ENCODE measurements around the gene IMPDH1. TPM values are rescaled to one million over a fixed set of nuclear protein-coding genes. Genes with fewer than 3 reads are reported as not detected.

IMPDH1 gene
- total and polyA plus RNA-seq, 9 of the 15 experiments (the other 6 are each of a cell fraction or from before 2014, with no cell fraction given): 0.80 to 118 (median 64.3) TPM

DNA sequence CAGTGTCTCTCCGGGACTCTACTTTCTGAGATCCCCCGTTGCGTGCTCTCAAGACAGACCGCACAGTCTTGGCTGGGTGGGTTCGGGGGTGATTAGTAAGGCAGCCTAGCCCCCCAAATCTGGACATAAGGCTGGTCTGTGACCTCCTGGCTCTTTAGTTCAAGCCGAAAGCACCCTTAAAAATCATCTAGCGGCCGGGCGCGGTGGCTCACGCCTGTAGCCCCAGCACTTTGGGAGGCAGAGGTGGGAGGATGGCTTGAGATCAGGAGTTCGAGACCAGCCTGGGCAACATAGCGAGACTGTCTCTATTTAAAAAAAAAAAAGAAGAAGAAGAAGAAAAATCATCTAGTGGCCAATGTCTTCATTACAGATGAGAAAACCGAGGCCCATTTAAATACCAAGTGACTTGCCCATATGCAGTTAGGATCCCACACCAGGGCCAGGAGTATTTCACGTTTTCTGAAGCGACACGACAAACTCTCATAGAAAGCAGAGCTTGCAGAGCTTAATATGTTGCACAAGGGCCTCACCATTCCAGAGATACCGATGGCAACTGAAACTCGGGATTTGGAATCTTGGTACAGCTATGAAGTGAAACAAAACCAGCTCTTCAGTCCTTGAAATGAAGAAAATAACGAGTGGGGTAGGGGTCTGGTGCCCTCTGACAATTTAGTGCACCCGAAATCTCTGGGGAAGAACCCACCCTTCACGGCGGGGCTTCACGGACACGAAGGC lies 45.2 kb upstream of the IMPDH1 start (continued):
- TF ChIP-seq, protein P1, sequence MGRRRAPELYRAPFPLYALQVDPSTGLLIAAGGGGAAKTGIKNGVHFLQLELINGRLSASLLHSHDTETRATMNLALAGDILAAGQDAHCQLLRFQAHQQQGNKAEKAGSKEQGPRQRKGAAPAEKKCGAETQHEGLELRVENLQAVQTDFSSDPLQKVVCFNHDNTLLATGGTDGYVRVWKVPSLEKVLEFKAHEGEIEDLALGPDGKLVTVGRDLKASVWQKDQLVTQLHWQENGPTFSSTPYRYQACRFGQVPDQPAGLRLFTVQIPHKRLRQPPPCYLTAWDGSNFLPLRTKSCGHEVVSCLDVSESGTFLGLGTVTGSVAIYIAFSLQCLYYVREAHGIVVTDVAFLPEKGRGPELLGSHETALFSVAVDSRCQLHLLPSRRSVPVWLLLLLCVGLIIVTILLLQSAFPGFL (CRISPR knock-in tag; IDR thresholded peaks at IDR 0.05): 0 out of 2 replicates have a peak, but pooled peaks have one; percentile 13
- TF ChIP-seq PHF20 (IDR thresholded peaks at IDR 0.05; ENCODE audit: partially characterized antibody): no peak
- no peak for TF ChIP-seq ZNF507 (tag; conservative IDR thresholded peaks at IDR 0.05)
- peak; percentile 69 for TF ChIP-seq SMARCC2 (IDR thresholded peaks at IDR 0.05; ENCODE audit: low read depth)
- TF ChIP-seq, protein P2, sequence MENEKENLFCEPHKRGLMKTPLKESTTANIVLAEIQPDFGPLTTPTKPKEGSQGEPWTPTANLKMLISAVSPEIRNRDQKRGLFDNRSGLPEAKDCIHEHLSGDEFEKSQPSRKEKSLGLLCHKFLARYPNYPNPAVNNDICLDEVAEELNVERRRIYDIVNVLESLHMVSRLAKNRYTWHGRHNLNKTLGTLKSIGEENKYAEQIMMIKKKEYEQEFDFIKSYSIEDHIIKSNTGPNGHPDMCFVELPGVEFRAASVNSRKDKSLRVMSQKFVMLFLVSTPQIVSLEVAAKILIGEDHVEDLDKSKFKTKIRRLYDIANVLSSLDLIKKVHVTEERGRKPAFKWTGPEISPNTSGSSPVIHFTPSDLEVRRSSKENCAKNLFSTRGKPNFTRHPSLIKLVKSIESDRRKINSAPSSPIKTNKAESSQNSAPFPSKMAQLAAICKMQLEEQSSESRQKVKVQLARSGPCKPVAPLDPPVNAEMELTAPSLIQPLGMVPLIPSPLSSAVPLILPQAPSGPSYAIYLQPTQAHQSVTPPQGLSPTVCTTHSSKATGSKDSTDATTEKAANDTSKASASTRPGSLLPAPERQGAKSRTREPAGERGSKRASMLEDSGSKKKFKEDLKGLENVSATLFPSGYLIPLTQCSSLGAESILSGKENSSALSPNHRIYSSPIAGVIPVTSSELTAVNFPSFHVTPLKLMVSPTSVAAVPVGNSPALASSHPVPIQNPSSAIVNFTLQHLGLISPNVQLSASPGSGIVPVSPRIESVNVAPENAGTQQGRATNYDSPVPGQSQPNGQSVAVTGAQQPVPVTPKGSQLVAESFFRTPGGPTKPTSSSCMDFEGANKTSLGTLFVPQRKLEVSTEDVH (IDR thresholded peaks at IDR 0.05; ENCODE audit: low read depth, partially characterized antibody): no peak
- no peak for TF ChIP-seq NR4A1 (CRISPR knock-in tag; IDR thresholded peaks at IDR 0.05)
- peak; percentile 57; the same call in 1 of the 2 replicates for TF ChIP-seq NR4A1 (tag; IDR thresholded peaks at IDR 0.05)
- TF ChIP-seq PML (IDR thresholded peaks at IDR 0.05; ENCODE audit: low read length): no peak
- TF ChIP-seq, protein P3, sequence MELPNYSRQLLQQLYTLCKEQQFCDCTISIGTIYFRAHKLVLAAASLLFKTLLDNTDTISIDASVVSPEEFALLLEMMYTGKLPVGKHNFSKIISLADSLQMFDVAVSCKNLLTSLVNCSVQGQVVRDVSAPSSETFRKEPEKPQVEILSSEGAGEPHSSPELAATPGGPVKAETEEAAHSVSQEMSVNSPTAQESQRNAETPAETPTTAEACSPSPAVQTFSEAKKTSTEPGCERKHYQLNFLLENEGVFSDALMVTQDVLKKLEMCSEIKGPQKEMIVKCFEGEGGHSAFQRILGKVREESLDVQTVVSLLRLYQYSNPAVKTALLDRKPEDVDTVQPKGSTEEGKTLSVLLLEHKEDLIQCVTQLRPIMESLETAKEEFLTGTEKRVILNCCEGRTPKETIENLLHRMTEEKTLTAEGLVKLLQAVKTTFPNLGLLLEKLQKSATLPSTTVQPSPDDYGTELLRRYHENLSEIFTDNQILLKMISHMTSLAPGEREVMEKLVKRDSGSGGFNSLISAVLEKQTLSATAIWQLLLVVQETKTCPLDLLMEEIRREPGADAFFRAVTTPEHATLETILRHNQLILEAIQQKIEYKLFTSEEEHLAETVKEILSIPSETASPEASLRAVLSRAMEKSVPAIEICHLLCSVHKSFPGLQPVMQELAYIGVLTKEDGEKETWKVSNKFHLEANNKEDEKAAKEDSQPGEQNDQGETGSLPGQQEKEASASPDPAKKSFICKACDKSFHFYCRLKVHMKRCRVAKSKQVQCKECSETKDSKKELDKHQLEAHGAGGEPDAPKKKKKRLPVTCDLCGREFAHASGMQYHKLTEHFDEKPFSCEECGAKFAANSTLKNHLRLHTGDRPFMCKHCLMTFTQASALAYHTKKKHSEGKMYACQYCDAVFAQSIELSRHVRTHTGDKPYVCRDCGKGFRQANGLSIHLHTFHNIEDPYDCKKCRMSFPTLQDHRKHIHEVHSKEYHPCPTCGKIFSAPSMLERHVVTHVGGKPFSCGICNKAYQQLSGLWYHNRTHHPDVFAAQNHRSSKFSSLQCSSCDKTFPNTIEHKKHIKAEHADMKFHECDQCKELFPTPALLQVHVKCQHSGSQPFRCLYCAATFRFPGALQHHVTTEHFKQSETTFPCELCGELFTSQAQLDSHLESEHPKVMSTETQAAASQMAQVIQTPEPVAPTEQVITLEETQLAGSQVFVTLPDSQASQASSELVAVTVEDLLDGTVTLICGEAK (IDR thresholded peaks at IDR 0.05): peak; percentile 73
- TF ChIP-seq, protein P3 (CRISPR knock-in tag; IDR thresholded peaks at IDR 0.05): peak; percentile 32; the same call in 1 of the 2 replicates
- TF ChIP-seq SPI1 (IDR thresholded peaks at IDR 0.05; ENCODE audit: borderline replicate concordance, low read depth, low read length): no peak
- TF ChIP-seq RNF2 (IDR thresholded peaks at IDR 0.05): no peak
- TF ChIP-seq ZBTB1 (CRISPR knock-in tag; IDR thresholded peaks at IDR 0.05; ENCODE audit: borderline replicate concordance, low read depth): peak; percentile 18; the same call in 1 of the 2 replicates
